Trophoblast cell (in vitro differentiated cells and primary cell): ENCODE data around the gene DIMT1.
A peak's percentile ranks its signal among the peaks of the same experiment; 100 is the strongest.

ENCODE experiments used
- DNase-seq, 2 donors: peaks; one replicate each; pipeline ENCODE4 v3.0.0-alpha.2; 2016
- H2AFZ ChIP-seq: 2 replicates; pipeline ENCODE4 v1.6.1; 2013; ENCODE audit warnings: low read length, moderate library complexity, mild to moderate bottlenecking; ENCODE audit not compliant: insufficient read depth, poor library complexity
- H2AK5ac ChIP-seq: 2 replicates; pipeline ENCODE4 v1.6.1; 2013; ENCODE audit warnings: mild to moderate bottlenecking, low read length
- H2BK120ac ChIP-seq: 2 replicates; pipeline ENCODE4 v1.6.1; 2013; ENCODE audit warnings: low read length, mild to moderate bottlenecking, moderate library complexity; ENCODE audit not compliant: insufficient read depth, poor library complexity
- H2BK12ac ChIP-seq: 2 replicates; pipeline ENCODE4 v1.6.1; 2013; ENCODE audit warnings: mild to moderate bottlenecking, low read length, moderate library complexity
- H2BK5ac ChIP-seq: 2 replicates; pipeline ENCODE4 v1.6.1; 2013; ENCODE audit warnings: low read length, low read depth, moderate library complexity, mild to moderate bottlenecking; ENCODE audit not compliant: poor library complexity
- H3K14ac ChIP-seq: 2 replicates; pipeline ENCODE4 v1.6.1; 2013; ENCODE audit warnings: mild to moderate bottlenecking, low read length
- H3K18ac ChIP-seq: 2 replicates; pipeline ENCODE4 v1.6.1; 2013; ENCODE audit warnings: mild to moderate bottlenecking, low read length
- H3K23ac ChIP-seq: 2 replicates; pipeline ENCODE4 v1.6.1; 2013; ENCODE audit warnings: low read length
- H3K27ac ChIP-seq: 2 replicates; pipeline ENCODE4 v1.5.1; 2013; ENCODE audit warnings: low read depth, mild to moderate bottlenecking, inconsistent platforms, low read length, moderate library complexity
- H3K27me3 ChIP-seq: 2 replicates; pipeline ENCODE4 v1.6.1; 2013; ENCODE audit warnings: inconsistent platforms, mild to moderate bottlenecking, low read length, moderate library complexity; ENCODE audit not compliant: insufficient read depth
- H3K36me3 ChIP-seq, 2 experiments: 1 replicate in 1 of 2; 2 replicates in 1 of 2; pipeline ENCODE4 v1.6.1; 2013; ENCODE audit warnings: low read length in 2 of 2, mild to moderate bottlenecking in 2 of 2, moderate library complexity in 1 of 2; ENCODE audit not compliant: insufficient read depth in 2 of 2, control insufficient read depth in 1 of 2
- H3K4ac ChIP-seq: 2 replicates; pipeline ENCODE4 v1.6.1; 2013; ENCODE audit warnings: low read depth, mild to moderate bottlenecking, low read length, moderate library complexity
- H3K4me1 ChIP-seq, 2 experiments: 1 replicate in 1 of 2; 2 replicates in 1 of 2; pipeline ENCODE4 v1.6.1; 2013; ENCODE audit warnings: low read length in 2 of 2, mild to moderate bottlenecking in 2 of 2, moderate library complexity in 1 of 2; ENCODE audit not compliant: insufficient read depth in 2 of 2, control insufficient read depth in 1 of 2
- H3K4me2 ChIP-seq: 2 replicates; pipeline ENCODE4 v1.6.1; 2013; ENCODE audit warnings: inconsistent platforms, mild to moderate bottlenecking, low read length, moderate library complexity
- H3K4me3 ChIP-seq: 2 replicates; pipeline ENCODE4 v1.5.1; 2013; ENCODE audit warnings: mild to moderate bottlenecking, low read depth, low read length, inconsistent platforms
- H3K79me1 ChIP-seq: one replicate; pipeline ENCODE4 v1.6.1; 2013; ENCODE audit warnings: low read length
- H3K79me2 ChIP-seq: 2 replicates; pipeline ENCODE4 v1.6.1; 2013; ENCODE audit warnings: low read length, mild to moderate bottlenecking; ENCODE audit not compliant: control insufficient read depth, insufficient read depth, poor library complexity
- H3K9ac ChIP-seq: 2 replicates; pipeline ENCODE4 v1.6.1; 2013; ENCODE audit warnings: mild to moderate bottlenecking, low read length
- H3K9me3 ChIP-seq: 2 replicates; pipeline ENCODE4 v1.6.1; 2013; ENCODE audit warnings: low read depth, mild to moderate bottlenecking, control low read depth, inconsistent platforms, low read length; ENCODE audit not compliant: insufficient read depth
- H4K12ac ChIP-seq: 2 replicates; pipeline ENCODE4 v1.6.1; 2013; ENCODE audit warnings: low read depth, mild to moderate bottlenecking, low read length, moderate library complexity
- H4K8ac ChIP-seq: 2 replicates; pipeline ENCODE4 v1.6.1; 2013; ENCODE audit warnings: low read depth, mild to moderate bottlenecking, low read length, moderate library complexity
- H4K91ac ChIP-seq: one replicate; pipeline ENCODE4 v1.6.1; 2013; ENCODE audit warnings: low read depth, mild to moderate bottlenecking, low read length, moderate library complexity
- WGBS: extraction: QIAGEN DNeasy Blood & Tissue Kit; methylation state at CpG from one replicate; pipeline ENCODE4 v1.1.7; 2013; ENCODE audit warnings: missing lambda C conversion rate; ENCODE audit not compliant: insufficient read length, insufficient coverage; ENCODE audit errors: extremely low coverage; 5-methylcytosine and 5-hydroxymethylcytosine counted together

DIMT1 gene

DNA sequence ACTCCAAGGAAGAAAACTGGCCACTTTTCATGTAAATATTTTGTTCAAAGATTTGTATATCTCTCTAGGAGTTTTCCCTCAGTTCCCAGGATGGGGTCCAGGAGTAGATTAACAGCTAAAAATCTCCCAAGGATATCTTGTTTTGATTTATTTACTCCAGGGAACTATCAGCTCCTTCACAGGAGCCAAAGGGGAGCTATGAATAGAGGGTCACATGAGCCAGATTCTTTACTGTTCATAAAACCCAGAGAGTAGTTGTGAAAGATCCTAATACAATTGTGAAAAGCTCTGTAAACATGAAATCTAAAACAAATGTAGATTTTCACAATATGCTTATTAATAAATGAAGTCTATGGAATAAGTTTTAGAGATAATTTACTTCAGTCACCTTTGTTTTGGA lies 16.9 kb downstream of the DIMT1 start:
- Histone ChIP-seq H3K4me2 (no peak overlapping the region), H3K4ac (no peak overlapping the region), H3K18ac (no peak overlapping the region), H2BK5ac (no peak overlapping the region), H2BK12ac (no peak overlapping the region), H3K9ac (no peak overlapping the region), H3K79me2 (no peaks in the 10 kb centered on the region), H3K4me1 (peaks cover 0 to 4% of the 10 kb centered on the region in 2 experiments), H4K12ac (no peak overlapping the region), H3K23ac (no peak overlapping the region), H3K27me3 (no peaks in the 10 kb centered on the region), H3K4me3 (no peak overlapping the region), H3K36me3 (peaks cover 12 to 15% of the 10 kb centered on the region in 2 experiments), H3K79me1 (no peaks in the 10 kb centered on the region), H2AFZ (no peak overlapping the region), H4K8ac (no peak overlapping the region), H2BK120ac (no peak overlapping the region), H3K27ac (no peak overlapping the region), H4K91ac (no peak overlapping the region), H3K9me3 (no peaks in the 10 kb centered on the region), H2AK5ac (no peak overlapping the region), H3K14ac (no peak overlapping the region)
- no peak for DNase-seq

DNA sequence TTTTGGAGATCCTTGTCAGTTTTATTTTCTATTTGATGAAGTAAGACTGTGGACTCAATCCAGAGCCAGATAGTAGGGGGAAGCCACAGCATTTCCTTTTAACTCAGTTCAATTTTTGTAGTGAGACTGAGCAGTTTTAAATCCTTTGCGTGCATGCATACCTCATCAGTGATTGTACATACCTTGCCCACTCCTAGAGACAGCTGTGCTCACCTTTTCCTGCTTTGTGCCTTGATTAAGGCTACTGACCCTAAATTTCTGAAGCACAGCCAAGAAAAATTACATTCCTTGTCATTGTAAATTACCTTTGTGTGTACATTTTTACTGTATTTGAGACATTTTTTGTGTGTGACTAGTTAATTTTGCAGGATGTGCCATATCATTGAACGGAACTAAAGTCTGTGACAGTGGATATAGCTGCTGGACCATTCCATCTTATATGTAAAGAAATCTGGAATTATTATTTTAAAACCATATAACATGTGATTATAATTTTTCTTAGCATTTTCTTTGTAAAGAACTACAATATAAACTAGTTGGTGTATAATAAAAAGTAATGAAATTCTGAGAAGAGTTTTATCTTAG lies 17.8 kb downstream of the DIMT1 start:
- Histone ChIP-seq H3K79me2 (no peaks in the 10 kb centered on the region), H2BK5ac (no peak overlapping the region), H2BK12ac (no peak overlapping the region), H3K9ac (no peak overlapping the region), H4K91ac (no peak overlapping the region), H3K18ac (no peak overlapping the region), H2AFZ (no peak overlapping the region), H3K4me3 (no peak overlapping the region), H4K8ac (no peak overlapping the region), H3K14ac (no peak overlapping the region), H3K4ac (no peak overlapping the region), H3K9me3 (no peaks in the 10 kb centered on the region), H3K4me1 (peaks cover 0 to 4% of the 10 kb centered on the region in 2 experiments), H3K36me3 (peaks cover 17% of the 10 kb centered on the region in 2 experiments), H3K4me2 (no peak overlapping the region), H3K79me1 (no peaks in the 10 kb centered on the region), H3K27ac (peak overlapping the region; percentile 69), H3K27me3 (no peaks in the 10 kb centered on the region), H2BK120ac (no peak overlapping the region), H4K12ac (no peak overlapping the region), H2AK5ac (no peak overlapping the region), H3K23ac (no peak overlapping the region)
- WGBS, result no CpG with 5 or more reads among the region's 2 CpGs
- DNase-seq, result peak; percentile 57 to 86

- Histone ChIP-seq H2BK12ac (no peak overlapping the region), H3K4ac (no peak overlapping the region), H2AFZ (no peak overlapping the region)
These were observed 18.6 kb downstream of the DIMT1 start for GRCh38 chr5:62385131-62385530.

DNA sequence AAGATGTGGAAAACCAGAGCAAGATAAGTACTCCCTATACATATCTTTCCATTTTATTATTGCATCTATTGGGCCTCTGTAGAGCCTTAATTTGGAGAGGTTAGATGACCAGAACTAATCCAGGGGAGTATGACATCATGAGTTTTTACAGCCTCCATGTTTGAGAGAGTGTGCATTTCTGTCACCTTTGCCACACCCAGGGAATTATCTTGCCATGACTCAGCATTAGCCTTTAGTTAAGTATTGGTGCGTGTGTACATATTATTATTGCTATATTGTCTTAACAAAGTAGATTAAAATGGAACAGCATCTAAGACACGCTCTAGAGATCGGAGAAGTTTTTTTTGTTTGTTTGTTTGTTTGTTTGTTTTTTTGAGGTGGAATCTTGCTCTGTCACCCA lies 27.6 kb downstream of the DIMT1 start:
- Histone ChIP-seq H3K4me3 (no peak overlapping the region), H2AK5ac (no peak overlapping the region), H3K18ac (no peak overlapping the region), H2BK5ac (no peak overlapping the region), H4K8ac (no peak overlapping the region), H3K4me2 (no peak overlapping the region), H3K79me2 (no peaks in the 10 kb centered on the region), H3K36me3 (peaks cover 23 to 28% of the 10 kb centered on the region in 2 experiments), H3K4ac (no peak overlapping the region), H2BK120ac (no peak overlapping the region), H3K4me1 (no peaks in the 10 kb centered on the region), H3K9ac (no peak overlapping the region), H2BK12ac (no peak overlapping the region), H3K27me3 (no peaks in the 10 kb centered on the region), H3K79me1 (no peaks in the 10 kb centered on the region), H2AFZ (no peak overlapping the region), H4K91ac (no peak overlapping the region), H3K9me3 (no peaks in the 10 kb centered on the region), H4K12ac (no peak overlapping the region), H3K14ac (no peak overlapping the region), H3K23ac (no peak overlapping the region), H3K27ac (no peak overlapping the region)
- WGBS, result no CpG with 5 or more reads among the region's 3 CpGs
- peak in 1 of 2 donors; percentile 46 for DNase-seq

More at GRCh38 chr5:62385131-62385530, 18.6 kb downstream of the DIMT1 start:
- Histone ChIP-seq H3K14ac (peak overlapping the region; percentile 29), H3K27ac (peak overlapping the region; percentile 88), H3K4me3 (no peak overlapping the region), H3K9me3 (no peaks in the 10 kb centered on the region), H2BK5ac (peak overlapping the region; percentile 56), H3K4me1 (peaks cover 0 to 4% of the 10 kb centered on the region in 2 experiments), H4K8ac (no peak overlapping the region), H3K27me3 (no peaks in the 10 kb centered on the region), H3K36me3 (peaks cover 19 to 20% of the 10 kb centered on the region in 2 experiments), H4K91ac (peak overlapping the region; percentile 77), H3K79me1 (no peaks in the 10 kb centered on the region), H3K79me2 (no peaks in the 10 kb centered on the region), H3K9ac (no peak overlapping the region), H3K4me2 (no peak overlapping the region), H3K23ac (no peak overlapping the region), H4K12ac (no peak overlapping the region), H3K18ac (no peak overlapping the region), H2AK5ac (no peak overlapping the region), H2BK120ac (peak overlapping the region; percentile 66)
- no CpG with 5 or more reads among the region's 4 CpGs for WGBS
- DNase-seq, result peak in 1 of 2 donors; percentile 96
